ENCODE data around the gene DEAF1.
A peak's percentile ranks its signal among the peaks of the same experiment; 100 is the strongest.

The DEAF1 gene

DNA sequence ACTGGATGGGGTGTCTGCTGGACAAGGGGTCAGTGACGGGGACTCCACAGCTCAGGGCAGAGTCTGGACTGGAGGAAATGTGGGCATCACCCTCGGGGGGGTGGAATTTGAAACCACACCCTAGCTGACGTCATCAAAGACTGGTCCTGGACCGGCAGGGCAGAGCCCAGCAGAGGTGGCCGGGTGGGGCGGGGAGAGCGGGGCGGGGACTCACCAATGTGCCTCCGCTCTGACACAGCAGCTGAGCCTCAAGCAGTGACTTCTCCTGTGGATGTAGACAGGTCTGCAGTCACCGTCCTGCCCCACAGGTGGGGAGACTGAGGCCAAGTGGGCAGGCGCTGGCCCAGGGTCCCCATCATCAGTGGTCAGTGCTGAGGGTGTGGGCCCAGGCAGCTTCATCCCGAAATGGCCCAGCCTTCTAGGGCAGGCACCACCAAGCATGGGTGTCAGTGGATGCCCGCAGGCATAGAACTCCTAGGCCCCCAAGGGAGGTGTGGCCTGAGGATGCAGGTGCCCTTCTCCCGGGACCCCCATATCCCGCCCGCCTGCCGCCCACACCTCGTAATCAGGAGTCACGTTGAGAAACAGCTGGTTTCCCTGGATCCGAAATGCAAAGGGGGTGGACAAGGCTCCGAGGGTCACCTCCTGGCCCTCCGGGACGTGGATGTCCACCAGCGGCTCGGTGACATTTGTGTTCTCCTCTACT lies 70.9 kb downstream of the DEAF1 start:
- DNase-seq (ENCODE audit: low read depth): no peak

DNA sequence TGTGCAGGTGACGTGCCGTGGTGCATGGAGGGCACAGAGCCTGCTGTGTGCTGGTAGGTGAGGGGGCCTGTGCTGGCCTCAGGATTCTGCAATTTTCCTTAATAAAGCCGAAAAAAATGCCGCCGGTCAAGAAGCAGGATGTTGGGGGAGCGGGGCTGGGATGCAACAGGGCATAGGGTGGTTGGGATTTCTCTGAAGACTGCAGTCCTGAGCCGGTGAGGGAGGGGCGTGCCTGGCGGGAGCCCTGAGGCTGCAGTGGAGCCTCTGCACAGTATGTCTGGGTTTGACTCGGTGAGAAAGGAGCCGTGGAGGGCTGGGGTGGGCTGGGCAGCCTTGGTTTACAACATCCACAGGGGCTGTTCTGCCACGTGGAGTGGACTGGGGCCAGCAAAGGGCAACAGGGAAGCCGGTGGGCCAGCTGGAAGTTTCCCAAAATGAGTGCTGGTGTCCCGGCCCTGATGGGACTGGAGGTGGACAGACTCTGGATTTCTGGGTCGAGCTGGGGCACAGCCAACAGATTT lies 71.6 kb downstream of the DEAF1 start:
- DNase-seq (ENCODE audit: low read depth): no peak

GRCh38 chr11:621838-622237 lies 73.2 kb downstream of the DEAF1 start:
- DNase-seq (ENCODE audit: low read depth): no peak

GRCh38 chr11:620935-621814 lies 73.8 kb downstream of the DEAF1 start:
- DNase-seq (ENCODE audit: low read depth): no peak

DNA sequence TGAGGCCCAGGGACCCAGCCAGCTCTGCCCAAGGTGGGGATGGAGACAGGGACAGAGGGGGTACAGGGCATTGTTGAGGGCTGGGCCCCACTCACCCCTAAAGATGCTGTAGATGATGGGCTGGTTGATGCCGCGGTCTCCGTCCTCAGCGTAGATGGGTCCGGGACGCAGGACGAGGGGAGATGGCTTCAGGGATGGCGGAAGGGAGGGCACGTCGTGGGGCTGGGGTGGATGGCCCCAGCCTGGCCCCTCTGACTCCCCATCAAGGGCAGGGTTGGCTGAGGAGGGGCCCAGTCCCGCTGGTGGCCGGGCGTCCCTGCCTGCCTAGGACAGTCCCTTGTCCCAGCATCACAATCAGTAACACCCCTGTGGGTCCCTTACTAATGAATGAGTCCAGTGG lies 74.8 kb downstream of the DEAF1 start:
- DNase-seq (ENCODE audit: low read depth): no peak

- DNase-seq (ENCODE audit: low read depth): no peak
Measured at GRCh38 chr11:619628-620050, 75.4 kb downstream of the DEAF1 start.

DNA sequence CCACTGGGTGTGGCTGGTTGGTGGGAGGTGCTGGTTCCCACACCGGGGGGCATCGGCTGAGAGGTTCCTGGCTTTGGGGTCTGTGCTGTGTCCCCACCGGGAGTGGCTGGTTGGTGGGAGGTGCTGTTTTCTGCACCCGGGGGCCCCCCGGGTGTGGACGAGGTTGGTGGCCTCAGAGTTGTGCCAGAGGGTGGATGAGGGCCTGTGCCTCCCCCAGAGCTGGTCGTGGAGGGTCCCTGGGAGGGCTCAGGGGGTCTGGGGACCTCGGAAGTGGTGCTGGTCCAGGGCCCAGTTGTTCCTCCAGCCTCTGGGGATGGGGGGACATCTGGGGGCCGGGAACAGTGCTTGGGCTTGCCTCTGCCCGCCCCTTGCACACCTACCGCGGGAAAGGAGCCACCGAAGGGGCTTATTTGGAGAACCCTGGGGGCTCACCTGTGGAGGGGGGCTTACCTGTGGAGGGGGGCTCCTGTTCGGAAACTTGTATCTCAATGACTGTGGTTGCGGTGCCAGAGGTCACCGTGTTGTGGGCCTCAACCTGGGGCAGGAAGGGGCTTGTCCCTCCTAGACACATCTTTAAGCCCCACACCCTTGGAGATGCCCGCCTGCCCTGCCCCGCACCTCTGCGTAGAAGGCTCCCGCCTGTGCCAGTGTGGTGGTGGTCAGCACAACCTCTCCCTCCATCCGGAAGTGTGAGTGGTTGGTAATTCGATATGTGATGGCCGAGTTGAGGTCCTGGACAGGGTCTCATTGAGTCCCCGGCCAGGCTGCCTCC lies 76.0 kb downstream of the DEAF1 start:
- DNase-seq (ENCODE audit: low read depth): no peak

DNA sequence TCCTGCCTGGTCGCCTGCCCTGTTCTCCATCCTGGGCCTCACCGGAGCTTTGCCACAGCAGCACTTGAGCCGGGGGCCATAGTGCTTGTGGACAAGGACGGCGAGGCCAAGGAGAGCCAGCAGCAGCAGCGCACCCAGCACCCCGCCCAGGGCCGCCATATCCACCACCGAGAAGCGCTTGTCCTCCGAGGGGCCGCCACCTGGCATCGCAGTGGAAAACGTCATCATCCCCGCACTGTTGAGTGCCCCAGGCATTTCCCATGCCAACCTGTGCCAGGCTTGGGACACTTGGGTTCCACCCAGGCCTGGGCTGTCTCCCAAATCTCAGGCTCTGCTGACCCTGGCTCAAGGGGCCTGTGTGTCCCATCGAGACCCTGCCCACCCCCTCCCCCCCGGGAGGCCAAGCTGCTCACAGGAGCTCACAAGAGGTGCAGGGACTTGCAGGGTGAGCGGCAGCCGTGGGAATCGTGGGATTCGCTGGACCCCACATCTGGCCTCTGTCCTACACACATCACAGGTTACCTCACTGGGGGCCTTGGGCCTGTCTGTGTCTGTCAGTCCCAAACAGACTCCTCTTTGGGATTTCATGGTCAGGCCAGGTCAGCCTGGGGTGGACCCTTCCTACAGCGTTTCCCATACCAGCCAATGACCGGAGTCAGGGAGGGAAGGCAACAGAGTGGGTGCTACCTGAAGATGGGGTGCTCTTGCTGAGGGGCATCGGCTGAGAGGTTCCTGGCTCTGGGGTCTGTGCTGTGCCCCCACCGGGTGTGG lies 76.9 kb downstream of the DEAF1 start:
- DNase-seq (ENCODE audit: low read depth): no peak

DNA sequence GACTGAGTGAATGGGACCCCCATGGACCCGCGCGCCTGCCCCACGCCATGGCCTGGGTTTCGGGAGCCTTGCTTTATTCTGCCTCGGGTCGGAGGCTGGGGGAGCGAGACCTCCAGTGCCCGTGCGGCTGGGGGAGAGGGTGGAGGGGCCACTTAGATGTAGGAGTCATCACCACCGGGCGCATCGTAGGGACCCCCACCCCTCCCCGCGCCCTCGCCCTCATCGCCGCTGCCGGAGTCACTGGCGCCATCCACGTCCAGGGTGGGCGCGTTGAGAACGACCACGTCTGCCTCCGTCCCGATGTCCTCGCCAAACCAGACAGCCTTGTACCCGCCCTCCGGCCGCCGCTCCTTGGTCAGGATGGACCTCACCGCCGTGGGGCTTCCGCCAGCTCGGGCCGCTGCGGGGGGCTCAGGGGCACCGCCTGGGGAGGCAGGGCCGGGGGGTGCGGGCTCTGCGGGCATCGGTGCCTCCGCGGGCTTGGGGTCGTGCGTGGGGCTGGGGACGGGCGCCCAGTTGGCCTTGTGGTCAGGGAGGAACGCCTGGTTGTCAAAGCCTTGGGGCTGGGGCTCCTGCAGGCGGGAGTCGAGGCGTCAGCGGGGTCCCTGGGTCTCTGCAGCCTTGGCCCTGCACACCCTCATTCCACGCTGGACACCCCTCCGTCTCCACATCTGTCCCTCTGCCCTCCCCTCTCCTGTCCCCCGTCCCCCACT lies 77.7 kb downstream of the DEAF1 start:
- DNase-seq (ENCODE audit: low read depth): no peak

- no peak for DNase-seq (ENCODE audit: low read depth)
Measured at GRCh38 chr11:616320-617198, 78.5 kb downstream of the DEAF1 start.

GRCh38 chr11:615504-616319 lies 79.3 kb downstream of the DEAF1 start, which contains the start of gene IRF7:
Gene IRF7 (minus strand): TSS chr11:615950. CDS start chr11:615364, 586 bp downstream.
- DNase-seq (ENCODE audit: low read depth): peak; percentile 91

DNA sequence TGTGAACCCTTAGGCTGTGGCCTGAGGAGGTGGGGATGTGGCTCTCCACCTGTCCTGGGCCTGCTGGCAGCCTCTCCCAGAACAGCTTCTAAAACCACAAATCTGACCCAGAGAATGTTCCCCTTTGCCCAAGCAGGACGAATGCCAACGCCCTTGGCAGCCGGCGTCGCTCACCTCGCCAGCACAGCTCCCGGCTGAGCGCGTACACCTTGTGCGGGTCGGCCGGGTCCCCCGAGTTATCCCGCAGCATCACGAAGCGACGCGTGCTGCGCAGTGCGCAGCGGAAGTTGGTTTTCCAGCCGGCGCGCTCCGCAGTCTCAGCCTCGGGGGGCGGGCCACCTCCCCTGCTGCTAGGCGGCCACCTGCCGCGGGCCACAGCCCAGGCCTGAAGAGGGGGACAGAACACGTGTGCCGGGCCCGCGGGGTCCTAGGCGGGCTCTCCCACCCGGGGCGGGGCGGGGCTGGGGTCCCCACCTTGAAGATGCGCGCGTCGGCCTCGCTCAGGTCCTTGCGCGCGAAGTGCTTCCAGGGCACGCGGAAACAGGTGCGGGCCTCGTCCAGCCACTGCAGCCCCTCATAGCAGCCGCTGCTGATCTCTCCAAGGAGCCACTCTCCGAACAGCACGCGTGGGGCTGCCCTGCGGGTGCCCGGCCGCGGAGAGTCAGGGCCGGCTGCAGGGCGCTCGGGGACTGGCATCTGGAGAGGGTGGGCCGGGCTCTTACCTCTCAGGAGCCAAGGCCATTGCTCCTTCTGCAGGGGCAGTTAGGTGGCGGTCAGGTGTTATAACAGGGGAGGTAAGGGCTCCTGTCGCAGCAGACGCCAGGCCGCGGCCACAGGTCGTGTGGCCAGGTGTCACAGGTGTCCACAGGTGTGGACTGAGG lies 80.2 kb downstream of the DEAF1 start:
- DNase-seq (ENCODE audit: low read depth): no peak

- no peak for DNase-seq (ENCODE audit: low read depth)
Measured at GRCh38 chr11:614021-614622, 80.9 kb downstream of the DEAF1 start.

DNA sequence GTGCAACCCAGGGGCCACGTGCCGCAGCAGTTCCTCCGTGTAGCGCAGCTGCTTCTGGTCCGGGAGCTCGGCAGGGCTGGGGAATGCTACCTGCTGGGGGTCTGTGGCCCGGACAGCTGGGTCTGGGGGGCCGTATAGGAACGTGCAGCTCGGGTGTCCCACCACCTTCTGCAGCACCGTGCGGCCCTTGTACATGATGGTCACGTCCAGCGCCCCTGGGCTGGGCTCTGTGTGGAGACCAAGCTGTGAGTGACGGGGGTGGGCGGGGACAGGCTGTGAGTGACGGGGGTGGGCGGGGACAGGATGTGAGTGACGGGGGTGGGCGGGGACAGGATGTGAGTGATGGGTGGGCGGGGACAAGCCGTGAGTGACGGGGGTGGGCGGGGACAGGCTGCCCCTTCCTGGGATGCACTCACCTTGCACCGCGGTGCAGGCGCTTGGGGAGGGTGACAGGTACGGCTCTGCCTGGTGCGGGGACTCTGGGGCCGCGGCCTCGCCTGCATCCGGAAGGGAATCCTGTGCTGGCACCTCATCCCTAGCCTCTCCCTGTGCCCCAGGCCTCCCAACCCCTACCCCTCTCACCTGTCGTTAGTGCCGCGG lies 81.6 kb downstream of the DEAF1 start:
- peak; percentile 54 for DNase-seq (ENCODE audit: low read depth)

GRCh38 chr11:612961-613300 lies 82.1 kb downstream of the DEAF1 start:
- no peak for DNase-seq (ENCODE audit: low read depth)

DNA sequence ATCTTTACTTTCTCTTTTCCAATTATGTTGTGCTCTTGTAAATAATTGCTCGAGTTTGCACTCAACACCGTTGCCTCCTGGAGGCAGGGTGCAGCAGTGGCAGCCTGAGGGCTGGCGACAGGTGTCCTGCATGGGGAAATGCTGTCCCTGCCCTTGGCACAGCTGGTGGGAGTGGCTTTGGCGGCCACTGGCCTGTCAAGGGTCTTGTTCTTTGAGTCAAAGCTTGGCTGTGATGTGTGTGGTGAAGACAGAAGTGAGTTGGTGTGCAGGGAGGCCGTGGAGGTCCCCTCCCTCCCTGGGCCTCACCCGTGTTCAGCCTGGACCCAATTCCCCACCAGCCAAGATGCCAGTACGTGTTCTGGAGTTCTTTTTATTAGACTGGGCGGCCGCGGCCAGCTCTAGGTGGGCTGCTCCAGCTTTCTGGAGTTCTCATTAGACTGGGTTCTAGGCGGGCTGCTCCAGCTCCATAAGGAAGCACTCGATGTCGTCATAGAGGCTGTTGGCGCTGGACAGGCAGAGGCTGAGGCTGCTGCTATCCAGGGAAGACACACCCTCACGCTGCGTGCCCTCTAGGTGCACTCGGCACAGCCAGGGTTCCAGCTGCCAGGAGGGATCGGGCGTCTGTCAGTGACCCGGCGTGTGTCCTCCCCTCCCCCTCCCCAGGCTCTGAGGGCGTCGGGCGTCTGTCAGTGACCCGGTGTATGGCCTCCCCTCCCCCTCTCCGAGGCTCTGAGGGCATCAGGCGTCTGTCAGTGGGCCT lies 82.6 kb downstream of the DEAF1 start:
- peak; percentile 22 for DNase-seq (ENCODE audit: low read depth)

Data from iris pigment epithelial cell (primary cell).